HK-2 (cell line): ENCODE data around the gene GPR32.
"Not testable (repeated sequence)": the region's sequence is repeated elsewhere in the genome, so short reads cannot be mapped to it uniquely, and the experiment has no call there.

ENCODE experiments used
- DNase-seq: peaks from one replicate; pipeline ENCODE4 v3.0.0-alpha.2; 2018; ENCODE audit not compliant: unreplicated experiment

Gene GPR32

GRCh38 chr19:50799547-50799851 is 29.2 kb downstream of the GPR32 start:
- DNase-seq: no peak

DNA sequence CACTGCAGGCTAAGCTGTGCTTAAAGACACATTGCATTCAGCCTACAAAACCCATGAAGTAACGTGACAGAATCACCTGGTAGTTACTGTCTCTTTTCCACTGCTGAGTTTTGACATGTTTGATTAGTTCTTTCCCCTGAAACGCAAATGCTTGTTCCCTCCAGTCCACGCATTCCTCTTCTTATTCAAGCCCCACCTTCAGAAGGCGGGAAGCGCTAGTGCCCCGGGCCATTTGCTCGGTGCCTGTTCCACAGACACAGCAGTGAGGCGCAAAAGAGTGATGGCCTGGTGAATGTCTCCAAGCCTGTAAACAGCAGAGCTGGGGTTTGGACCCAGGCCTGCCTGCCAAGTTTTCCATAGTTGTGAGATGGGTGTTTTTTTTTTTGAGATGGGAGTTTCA is 30.8 kb downstream of the GPR32 start:
- no peak for DNase-seq

DNA sequence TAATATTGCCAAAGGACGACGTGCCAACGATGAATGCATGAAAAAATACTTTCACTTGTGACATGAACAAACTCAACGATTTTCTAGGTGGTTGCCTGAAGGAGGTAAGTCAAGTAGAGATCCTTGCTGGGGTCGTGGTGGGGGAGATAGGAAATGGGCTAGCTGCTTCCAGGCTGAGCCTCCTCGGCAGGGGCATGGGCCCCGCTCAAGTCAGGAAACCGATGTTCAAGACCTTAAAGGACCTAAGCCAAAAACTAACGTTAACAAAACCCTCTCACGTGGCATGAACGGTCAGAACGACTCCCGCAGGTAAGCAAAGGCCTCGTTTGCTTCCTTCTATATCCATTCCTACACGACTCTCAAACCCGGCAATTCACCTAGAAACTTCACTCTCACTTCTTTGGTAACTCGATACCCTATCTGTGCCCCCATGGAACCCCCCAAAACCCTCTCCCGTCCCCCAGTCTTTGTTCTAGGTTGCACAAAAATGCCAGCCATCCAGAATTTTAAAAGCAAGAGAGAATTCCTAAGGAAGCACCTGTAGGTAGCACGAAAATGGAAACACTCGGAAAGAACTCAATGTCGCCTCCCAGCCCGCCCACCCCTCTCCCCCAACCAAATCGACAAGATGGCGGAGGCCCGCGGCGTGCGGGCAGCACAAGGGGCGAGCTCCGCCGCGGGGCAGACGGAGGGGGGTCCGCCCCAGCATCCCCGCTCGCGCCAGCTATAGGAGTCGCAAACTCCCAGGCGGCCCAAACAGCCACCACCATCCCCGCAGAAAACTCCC is 33.6 kb downstream of the GPR32 start:
- DNase-seq: no peak

- DNase-seq: peak; percentile 98
Observed at GRCh38 chr19:50804420-50805272, 34.4 kb downstream of the GPR32 start.

DNA sequence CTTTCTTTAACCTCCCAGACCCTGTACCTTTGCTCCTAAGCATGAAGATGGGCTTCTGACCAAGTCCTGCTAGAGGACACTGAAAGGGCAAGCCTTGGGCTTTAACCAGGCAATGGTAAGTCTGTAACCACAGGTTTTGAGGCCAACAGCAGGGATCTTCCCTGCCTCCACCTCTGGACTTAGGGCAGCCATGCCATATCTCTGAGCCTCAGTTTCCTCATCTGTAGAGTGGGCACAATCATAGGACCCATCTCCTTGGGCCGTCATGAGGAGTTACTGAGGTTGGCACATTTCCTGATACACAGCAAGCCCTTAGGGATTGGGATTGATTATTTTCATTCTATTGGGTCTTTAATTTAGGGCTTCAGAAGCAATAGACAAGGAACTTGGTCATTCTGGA is 38.6 kb downstream of the GPR32 start:
- DNase-seq: no peak

DNA sequence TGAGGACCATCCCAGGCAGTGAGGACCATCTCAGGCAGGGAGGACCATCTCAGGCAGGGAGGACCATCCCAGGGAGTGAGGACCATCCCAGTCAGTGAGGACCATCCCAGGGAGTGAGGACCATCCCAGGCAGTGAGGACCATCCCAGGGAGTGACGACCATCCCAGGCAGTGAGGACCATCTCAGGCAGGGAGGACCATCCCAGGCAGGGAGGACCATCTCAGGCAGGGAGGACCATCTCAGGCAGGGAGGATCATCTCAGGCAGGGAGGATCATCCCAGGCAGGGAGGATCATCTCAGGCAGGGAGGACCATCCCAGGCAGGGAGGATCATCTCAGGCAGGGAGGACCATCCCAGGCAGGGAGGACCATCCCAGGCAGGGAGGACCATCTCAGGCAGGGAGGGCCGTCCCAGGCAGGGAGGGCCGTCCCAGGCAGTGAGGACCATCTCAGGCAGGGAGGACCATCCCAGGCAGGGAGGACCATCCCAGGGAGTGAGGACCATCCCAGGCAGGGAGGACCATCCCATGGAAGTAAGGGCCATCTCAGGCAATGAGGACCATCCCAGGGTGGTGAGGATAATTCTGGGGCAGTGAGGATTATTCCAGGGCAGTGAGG is 41.5 kb downstream of the GPR32 start:
- not testable (repeated sequence) for DNase-seq

DNA sequence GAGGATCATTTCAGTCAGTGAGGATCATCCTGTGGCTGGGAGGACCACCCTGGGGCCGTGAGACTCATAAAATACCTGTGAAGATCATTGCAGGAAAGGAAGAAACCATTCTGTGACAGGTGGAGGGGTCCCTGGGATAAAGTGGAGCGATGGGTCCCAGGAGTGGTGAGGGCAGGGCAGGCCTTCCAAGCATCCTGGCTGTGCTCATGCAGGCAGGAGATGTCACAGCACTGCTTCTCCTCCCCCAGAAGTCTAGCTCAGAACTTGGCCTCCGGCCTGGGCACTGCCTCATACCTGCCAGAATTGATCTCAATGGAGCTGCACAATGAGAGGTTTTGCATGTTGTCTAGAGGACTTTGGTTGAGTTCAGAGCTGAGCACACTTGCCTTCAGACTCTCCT is 42.2 kb downstream of the GPR32 start:
- DNase-seq: no peak

DNA sequence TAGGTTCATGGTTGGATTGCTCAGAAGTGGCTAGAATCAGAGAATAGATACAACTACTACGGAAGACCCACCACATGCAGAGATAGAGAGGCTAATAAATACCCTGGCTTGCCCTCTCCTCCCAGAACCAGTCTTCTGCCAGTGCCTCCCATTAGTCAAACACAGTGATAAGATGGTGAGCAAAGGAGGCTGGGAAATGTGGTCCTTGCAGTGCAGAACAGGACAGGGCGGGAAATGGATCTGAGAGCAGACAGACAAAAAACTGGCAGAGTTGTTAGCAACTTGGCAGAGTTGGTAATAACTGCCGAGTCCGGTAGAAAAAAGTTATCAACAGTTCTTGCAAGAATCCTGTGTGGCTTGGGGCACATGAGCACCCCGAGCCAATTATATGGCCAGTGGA is 44.6 kb downstream of the GPR32 start:
- DNase-seq: no peak

DNA sequence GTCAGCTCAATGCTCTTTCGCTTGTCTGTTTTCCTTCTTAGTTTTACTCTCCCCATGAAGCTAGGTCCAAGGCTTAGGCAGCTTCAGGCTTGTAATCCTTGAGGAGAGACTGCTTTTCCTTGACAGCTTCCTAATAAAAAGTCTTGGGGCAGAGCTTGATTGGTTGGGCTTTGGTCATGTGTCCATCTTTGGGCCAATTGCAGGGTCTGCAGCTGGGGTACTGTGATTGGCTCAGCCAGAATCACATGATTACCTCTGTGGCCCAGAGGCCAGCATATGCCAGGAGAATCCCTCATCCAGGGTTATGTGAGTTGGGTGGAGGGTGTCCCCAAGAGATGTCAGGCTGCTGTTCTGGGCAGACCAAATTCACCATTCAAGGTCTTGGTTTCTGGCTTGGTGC is 45.2 kb downstream of the GPR32 start:
- DNase-seq: no peak

GRCh38 chr19:50817941-50818858 is 47.9 kb downstream of the GPR32 start:
- DNase-seq: no peak

DNA sequence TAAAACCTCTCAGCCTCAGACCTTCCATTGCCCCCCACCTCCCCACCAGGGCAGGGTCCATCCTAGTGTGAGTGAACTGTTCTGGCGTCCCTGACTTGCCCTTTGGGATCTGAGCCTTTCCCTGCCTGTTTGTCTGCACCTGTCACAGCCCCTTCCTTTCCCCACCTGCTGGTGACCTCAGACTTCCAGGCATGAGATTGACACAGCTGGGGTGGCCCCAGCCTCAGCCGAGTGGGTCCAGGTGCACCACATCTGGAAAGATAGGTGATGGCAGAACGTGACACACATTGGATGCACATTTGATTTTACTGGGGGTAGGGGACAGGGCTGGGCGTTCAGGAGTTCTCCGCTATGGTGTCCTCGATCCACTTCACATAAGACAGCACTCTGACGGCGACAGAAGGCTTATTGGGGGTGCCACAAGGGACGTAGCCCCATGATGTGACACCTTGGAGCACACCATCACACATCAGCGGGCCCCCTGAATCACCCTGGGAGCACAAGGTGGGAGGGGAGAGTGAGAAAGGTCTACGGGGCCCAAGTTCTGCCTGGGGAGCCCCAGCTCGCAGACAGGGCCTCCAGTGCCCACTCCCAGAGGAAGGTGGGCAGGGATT is 48.7 kb downstream of the GPR32 start:
- no peak for DNase-seq

DNA sequence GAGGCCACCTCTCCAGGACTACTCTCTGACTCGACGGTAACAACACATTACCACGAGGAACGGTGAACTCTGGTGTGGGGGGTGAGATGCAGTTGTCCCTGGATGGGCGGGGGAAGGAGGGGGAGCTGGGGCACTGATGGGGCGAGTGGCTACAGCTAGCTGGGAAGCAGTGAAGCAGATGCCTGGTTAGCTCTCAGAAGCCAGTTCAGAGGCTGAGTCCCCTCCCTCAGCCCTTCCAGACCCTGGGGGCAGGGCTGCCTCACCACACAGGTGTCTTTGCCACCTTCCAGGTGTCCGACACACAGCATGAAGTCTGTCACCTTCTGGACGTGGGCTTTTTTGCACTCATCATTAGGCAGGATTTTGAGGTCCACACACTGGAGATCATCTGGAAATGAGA is 49.4 kb downstream of the GPR32 start:
- DNase-seq: no peak

DNA sequence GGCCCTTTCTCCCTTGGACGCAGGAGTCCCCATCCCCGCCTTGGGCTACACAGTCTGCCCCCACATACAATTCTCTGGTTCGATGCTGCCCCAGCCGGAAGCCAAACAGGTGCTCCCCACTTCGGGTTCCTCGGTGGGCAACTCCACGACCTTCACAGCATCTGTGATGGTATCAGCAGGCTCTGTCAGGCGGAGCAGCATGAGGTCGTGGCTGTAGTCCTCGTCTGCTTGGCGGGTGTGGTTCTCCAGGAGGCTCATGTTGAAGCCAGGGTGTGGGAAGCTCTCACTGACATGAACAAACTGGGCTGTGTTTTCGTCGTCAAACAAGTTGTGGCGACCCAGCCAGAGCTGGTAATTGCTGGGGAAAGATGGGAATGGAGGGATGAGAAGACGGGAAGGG is 49.8 kb downstream of the GPR32 start:
- DNase-seq: no peak

DNA sequence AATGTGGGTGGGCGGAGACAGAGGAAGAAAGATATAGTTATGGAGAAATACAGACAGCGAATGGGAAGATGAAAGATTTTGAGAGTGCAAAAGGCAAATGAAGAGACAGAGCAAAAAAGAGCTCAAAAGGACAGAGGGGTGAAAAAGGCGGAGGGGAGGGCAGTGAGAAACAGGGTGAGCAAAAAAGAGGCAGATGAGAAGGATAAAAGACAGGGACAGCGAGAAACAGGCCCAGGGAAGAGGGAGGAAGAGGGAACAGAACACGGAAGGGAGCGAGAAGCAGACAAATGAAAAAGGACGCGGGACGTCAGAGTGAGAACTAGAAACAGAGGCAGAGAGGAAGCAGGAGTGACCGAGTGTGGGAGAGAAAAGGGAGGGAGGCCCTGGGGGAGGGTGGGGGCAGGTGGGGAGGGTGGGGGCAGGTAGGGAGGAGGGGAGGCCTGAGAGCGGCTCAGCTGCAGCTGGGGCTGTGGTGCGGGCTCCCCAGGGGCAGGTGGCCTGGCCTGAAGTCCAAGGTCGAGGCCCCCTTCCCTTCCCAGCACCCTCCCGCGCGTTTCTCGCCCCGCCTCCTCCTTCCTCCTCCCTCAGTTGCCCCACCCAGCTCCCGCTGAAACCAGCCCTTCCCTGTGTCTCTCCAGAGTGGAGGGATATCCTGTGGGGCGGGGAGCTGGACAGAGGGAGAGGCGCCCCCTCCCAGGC is 50.4 kb downstream of the GPR32 start:
- no peak for DNase-seq

DNA sequence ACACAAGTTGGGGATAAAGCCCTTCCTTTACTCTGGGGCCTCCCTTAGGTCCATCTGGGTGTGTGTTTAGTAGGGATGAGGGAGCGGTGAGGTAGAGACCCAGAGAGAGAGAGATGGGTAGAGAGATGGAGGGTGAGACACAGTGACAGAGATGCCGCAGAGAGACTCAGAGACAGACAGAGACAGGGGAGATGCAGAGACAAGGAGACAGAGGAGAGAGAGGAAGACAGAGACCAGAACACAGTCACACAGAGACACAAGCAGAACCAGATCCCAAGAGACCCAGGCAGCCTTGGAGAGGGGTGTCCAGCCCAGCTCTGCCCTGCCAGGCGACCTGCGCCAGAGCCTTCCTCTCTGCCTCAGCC is 51.0 kb downstream of the GPR32 start:
- DNase-seq: no peak
